GM18909 (cell line): Measurements from ENCODE around the gene JAGN1.

ENCODE experiments used
- ATAC-seq: cut with Tn5 transposase; IDR thresholded peaks from one replicate; pipeline ENCODE4 v1.9.1; 2021; ENCODE audit warnings: mild to moderate bottlenecking; ENCODE audit not compliant: unreplicated experiment, poor library complexity

Gene JAGN1

GRCh38 chr3:9942934-9943690 is 52.7 kb downstream of the JAGN1 start:
- no peak for ATAC-seq
